ENCODE results near the gene JADE1. TPM values are rescaled to one million over a fixed set of nuclear protein-coding genes. Genes with fewer than 3 reads are reported as not detected.

Gene JADE1
- total RNA-seq, 1 donor from 2014 or later, result 11.0 TPM

GRCh38 chr4:128877934-128878333, 68.4 kb downstream of the JADE1 start:
- no peak for DNase-seq

DNA sequence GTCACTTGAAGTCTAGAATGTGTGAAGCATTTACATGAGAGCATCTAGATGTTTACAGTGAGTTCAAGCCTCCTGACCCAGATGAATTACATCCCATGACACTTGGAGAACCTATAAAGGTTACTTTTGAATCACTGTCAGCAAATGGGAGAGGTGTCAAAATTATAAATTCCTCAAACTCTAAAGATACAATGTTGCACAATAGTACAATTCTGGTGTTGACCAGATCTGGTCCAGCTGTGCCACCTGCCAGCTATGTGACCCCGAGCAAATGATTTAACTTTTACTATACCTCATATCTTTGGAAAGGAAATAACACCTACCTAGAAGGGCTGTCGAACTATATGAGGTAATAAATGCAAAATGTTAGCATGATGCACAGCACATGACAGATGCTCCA, 69.8 kb downstream of the JADE1 start:
- DNase-seq, result no peak

DNA sequence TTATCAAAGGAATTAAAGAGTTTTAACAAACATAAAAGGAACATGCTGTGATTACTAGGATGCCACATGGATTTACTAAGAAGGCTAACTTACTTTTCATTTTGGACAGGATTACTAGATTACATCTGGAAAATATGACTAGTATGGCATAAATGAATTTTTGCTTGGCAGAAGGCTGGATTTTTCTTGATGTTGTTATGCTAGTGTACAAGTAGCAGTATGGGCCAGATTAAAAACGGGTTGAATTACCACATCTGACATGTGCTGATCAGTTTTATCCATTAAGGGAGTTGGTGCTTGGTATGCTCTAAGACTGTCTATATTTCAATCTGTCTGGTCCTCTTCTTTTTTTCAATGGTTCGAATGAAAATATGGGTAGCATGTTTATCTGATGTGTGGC, 70.5 kb downstream of the JADE1 start:
- DNase-seq, result no peak

DNA sequence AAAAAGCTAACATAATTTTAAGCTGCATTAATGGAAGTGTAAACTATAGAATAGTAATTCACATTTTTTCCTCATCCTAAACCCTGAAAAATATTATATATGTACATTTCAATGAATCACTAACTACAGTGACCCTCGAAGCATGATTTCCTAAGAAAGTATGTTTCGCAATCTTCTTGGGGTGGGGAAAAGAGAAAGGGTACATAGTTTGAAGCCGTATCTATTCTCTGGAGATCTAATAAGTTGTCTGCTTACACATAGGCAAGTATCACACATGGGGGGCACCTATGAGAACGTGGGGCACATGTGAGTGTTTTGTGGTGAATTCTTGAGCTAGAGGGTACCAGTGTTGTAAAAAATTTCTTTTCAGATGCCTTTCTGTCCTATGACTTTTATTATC, 71.2 kb downstream of the JADE1 start:
- DNase-seq, result no peak

- DNase-seq, result no peak
These were observed 95.3 kb downstream of the JADE1 start for GRCh38 chr4:128904821-128905220.

GRCh38 chr4:128906581-128906980, 97.1 kb downstream of the JADE1 start:
- DNase-seq, result no peak

GRCh38 chr4:128907981-128908380, 98.5 kb downstream of the JADE1 start:
- no peak for DNase-seq

DNA sequence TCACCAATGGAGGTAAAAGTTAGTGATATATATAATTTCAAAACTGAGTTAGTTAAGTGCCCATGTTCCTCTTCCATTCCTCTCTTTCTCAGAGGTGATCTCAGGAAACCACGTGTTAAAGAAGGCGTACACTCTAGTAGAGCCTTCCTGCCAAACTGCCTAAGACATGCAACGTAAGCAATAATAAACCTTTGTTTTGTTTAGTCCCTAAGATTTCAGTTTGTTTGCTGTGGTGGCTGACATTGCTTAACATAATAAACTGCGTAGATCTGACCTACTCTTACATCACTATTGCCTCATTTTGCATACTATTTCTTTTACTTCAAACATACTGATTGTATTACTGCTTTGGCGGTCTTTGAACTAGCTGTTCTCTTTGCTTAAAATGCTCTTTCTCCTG, 99.2 kb downstream of the JADE1 start:
- DNase-seq, result no peak

DNA sequence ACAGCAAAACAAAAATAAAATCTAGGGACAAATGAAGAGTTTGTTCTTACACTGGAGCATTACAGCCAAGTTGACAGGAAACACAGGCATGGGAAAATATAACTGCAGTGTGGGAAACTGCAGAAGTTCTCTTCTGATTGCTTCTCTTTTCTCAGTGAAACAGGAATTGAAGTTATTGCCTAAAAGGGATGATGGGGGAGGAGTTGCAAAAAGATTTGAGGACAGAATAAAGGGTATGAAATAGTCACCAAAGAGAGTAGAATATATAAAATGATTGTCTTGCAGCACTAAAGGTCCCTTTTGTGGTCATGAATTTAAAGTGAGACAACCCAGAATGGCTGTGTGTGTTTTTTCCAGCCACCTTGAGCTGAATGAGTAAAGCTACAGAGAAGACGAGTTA, 103.7 kb downstream of the JADE1 start:
- no peak for DNase-seq

DNA sequence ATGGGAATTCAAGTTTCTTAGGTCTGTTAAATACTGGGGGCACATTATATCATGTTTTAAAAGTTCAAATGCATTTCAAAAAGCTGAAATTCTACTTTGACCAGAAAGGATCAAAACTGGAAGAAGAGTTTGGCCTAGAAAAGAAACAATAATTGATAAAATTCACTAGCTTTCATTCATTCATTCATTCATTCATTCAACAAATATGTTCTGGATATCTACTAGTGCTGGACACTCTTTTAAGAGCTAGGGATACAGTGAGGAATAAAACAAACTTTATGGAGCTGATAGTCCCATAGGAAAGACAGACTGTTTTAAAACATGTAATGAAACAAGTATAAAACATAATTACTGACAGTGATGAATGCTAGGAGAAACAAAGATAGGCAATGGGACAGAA, 106.0 kb downstream of the JADE1 start:
- DNase-seq, result no peak

DNA sequence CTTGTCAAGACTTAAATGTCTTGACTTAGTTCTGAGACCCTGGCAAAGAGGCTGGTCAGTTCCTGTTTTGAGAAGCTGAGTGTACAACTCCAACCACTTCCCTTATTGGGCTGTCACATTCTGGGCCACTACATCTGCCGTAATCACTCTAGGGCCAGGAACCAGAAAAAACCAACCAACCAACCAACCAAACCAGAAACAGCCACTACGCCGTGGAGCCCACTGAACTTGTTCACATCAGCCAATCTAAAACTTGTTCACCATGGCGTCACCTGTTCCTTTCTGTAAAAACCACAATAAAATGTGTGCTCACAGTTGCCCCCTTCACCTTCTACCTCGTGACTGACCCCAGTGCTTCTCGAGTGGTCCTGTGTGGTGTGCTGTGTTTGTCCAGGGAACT, 107.3 kb downstream of the JADE1 start:
- DNase-seq, result no peak

GRCh38 chr4:128917781-128918180, 108.3 kb downstream of the JADE1 start:
- no peak for DNase-seq

- DNase-seq, result no peak
These were observed 112.5 kb downstream of the JADE1 start for GRCh38 chr4:128921954-128922353.

Measured in skin of body (tissue), 2 donors.